Raji (cell line): ENCODE results near the gene PRKG1.

Source experiments
- POLR2A ChIP-seq: IDR thresholded peaks from 2 replicates; pipeline ENCODE4 v1.6.1; 2011; ENCODE audit warnings: low read depth, low read length, control low read depth; ENCODE audit not compliant: insufficient read depth

Gene PRKG1

DNA sequence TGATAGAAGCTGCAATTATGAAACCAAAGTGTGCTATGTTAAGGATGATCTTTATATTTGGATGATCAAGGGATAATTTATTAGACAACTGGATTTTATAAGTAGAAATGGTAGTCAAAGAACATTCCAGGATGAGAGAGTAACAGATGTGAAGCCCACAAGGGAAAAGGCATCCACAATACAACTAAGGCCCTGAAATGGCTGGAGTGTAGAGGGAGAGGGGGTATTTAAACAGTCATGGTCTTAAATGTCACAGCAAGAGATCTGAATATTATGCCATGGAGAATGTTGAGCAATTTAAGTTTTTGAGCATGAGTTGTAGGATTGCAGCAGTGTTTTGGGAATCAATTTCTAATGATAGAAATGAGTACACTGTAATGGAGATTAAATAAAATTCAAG, 957.5 kb downstream of the PRKG1 start:
- no peak for TF ChIP-seq POLR2A

DNA sequence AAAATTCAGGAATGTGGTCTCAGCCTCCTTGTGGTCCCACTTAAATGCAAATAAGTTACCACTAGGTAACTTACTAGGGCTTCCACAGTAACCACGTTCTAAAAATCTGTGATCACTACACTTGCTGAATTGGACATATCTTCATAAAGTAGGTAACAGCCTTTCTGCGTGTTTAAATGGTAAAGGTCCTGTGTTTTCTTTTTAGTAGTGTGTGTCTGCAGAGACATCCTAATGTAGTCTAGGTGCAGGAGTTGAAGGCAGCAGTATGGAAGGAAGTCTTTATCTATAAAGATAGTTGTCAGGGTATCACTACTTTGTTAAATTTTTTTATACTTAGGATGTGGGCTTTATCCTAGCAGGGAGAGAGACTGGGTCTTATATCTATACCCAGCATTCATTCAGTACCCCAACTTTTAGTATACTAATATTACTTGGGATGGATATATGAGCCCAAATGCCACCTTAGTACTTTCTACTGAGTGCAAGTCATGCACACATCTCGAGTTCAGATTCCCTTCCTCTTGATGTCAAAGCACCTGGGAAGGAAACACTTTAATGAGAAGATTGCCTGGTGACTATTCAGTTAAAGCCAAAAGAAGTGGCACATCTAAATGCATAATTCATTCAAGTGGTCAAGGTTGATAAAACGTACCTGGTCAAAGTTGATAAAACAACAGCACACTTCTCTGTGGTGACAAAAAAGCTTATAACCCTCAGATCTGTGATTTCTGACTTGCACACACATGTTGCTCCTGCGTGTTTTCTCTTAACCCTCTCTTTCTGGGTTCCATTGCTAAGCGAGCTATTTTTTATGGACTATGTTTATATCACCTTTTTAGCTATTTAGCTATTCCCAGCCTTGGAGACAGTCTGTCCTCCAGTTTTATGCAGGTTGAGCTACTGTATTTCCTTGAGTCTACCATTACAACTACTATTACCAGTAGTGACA, 958.7 kb downstream of the PRKG1 start:
- TF ChIP-seq POLR2A, result no peak

DNA sequence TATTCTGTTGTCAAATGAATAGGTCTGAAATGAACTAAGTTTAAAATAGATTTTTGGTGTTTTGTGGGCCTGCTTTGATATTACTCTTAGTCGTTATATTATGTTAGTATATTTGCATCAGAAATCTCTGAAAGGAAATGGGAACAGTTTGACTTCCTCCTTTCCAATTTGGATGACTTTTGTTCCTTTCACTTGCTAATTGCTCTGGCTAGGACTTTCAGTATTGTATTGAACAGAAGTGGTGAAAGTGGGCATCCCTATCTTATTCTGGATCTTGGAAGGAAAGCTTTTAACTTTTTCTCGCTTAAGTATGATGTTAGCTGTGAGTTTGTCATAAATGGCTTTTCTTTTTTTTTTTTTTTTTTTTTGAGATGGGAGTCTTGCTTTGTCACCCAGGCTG, 966.2 kb downstream of the PRKG1 start:
- TF ChIP-seq POLR2A, result no peak

DNA sequence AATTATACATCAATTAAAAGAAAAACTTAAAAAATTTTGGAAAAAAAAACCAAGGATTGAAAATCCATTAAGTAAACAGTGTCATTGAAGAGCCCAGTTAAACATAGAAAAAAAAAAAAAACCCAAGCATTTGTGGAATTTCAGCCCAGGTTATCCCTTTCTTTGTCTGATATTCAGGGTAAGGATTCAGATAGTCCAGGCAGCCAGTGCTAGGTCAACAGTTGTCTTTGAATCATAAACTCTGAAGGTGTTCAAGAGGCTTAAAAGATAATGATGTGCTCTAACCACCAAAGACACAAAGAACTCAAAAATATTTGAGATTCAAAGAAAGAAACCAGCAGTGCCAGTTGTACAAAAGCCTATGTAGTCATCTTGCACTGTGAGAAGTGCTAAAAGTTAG, 969.5 kb downstream of the PRKG1 start:
- no peak for TF ChIP-seq POLR2A

DNA sequence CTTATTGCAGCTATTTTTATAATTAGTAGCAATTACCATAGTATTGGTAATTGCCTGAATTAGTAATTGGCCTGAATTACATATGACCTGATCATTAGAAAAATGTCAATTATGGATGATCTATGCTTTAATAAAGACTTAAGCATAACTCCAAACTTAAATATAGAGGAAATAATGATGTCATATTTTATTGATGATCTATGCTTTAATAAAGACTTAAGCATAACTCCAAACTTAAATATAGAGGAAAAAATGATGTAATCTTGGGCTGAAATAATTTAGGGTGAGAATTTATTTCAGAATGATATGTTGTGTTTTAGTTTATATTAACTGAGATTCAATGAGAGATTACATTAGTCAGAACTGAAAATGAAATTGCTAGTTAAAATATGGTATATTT, 973.8 kb downstream of the PRKG1 start:
- no peak for TF ChIP-seq POLR2A

GRCh38 chr10:52050429-52051047, 976.3 kb downstream of the PRKG1 start:
- no peak for TF ChIP-seq POLR2A

DNA sequence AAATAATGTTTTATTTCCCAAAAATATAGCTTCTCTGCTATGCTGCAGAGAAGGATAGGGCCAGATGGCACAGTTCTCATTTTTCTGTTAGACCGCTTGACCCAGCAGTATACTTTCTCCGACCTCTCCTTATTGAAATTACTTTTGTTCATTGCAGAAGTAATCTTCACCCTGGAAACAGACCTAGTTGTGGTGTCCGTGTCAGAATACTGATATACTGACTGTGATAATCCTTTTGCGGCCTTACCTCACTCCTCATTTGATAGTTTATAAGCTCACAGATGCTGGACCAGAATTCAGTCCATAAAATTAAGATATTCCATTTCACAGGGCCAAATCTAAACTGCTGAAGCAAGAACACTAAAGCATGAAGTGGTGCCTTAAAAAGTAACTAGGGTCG, 979.2 kb downstream of the PRKG1 start:
- TF ChIP-seq POLR2A, result no peak

DNA sequence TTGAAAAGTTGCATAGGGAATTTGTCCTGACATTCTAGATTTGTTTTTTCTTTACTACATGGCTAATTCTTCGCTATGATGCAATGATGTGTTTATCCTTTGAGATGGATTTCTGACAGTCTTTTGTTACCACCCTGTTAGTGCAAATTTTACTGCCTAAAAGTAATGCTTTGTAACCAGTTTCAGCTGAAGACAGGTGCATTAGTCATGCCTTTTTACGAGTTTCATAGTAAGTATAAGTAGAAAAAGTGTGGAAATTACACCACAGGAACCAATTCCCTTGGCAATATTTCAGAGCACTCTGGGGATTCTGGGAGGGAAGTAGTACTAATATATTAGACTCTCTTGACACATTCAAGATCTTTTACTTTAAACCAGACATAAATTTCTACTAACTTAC, 982.0 kb downstream of the PRKG1 start:
- TF ChIP-seq POLR2A, result no peak

DNA sequence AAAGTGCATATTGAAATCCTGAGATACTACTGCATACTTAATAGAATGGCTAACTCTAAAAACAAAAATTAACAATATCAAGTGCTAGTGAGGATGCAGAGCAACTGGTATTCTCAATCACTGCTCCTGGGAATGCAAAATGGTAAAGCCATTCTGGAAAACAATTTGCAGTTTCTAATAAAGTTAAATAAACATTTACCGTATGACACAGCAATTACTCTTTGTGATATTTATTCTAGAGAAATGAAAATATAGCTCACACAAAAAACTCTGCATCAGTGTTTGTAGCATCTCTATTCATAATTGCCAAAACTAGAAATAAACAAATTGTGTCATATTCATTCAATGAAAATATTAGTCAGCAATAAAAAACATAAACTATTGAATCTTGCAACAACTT, 984.8 kb downstream of the PRKG1 start:
- TF ChIP-seq POLR2A, result no peak

DNA sequence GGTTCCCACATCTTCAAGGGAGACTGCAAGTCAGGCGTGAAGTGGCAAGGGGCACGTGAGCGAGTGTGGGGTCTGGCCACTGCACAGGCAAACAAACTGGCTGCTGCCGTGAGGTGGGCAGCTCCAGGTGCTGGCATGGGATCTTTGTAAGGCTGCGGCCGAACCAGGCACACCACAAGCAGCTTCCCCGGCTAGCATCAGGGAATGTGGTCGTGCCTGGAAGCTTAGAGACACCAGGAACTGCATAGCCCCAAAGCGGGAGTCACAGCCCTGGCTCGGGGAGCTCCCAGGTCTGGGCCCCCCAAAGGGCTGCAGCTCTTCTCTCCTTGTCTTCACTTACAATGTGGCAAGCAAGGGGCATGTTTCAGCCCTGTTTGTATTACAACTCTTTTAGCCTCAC, 988.9 kb downstream of the PRKG1 start:
- no peak for TF ChIP-seq POLR2A

GRCh38 chr10:52064084-52064845, 990.0 kb downstream of the PRKG1 start:
- no peak for TF ChIP-seq POLR2A

- TF ChIP-seq POLR2A, result no peak
Measured at GRCh38 chr10:52066383-52066782, 992.1 kb downstream of the PRKG1 start.

GRCh38 chr10:52068485-52068884, 994.2 kb downstream of the PRKG1 start:
- TF ChIP-seq POLR2A, result no peak

DNA sequence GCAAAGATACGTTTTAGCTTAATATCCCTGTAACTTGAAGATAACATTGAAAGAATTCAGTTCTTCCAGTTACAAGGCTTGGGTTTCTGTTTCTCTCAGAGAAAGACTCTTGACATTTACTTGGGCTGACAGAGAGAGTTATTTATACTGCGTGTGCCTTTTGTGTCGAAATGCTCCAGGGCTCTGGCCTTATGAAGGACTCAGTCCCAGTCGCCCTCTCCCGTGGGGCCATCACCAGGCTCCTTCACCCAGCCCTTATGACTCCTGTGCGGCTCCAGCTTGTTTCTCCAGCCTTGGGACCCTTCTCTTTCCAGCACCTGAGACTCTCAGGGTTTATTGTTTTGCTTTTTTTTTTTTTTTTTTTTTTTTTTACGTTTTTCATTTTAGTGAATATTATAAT, 997.5 kb downstream of the PRKG1 start:
- no peak for TF ChIP-seq POLR2A

DNA sequence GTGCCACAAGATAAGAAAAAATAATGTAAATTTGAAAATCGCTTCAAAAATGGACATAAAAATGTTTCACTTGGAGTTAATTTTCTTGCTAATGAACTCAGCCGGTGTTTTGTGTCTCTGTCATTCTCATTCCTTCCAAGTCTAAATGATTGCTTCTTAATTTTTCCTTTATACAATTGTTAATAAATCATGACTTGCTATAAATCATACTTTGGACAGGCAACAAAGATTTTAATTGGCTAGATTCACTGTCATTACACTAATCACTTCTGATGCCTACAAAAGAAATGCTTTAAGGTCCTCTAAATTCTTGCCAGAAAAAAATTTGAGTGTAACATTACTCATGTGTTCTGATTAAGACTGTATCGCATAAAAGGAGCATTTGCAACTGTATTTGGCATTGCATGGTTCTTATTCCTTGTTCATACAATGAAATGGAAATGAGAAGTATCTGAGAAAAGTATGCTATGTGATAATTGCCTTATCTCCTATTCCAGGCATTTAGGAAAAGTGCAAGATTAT, 1000.3 kb downstream of the PRKG1 start:
- TF ChIP-seq POLR2A, result no peak
